ENCODE measurements around the gene DOC2A.
"Not testable (repeated sequence)": the region's sequence is repeated elsewhere in the genome, so short reads cannot be mapped to it uniquely, and the experiment has no call there.

Gene DOC2A

DNA sequence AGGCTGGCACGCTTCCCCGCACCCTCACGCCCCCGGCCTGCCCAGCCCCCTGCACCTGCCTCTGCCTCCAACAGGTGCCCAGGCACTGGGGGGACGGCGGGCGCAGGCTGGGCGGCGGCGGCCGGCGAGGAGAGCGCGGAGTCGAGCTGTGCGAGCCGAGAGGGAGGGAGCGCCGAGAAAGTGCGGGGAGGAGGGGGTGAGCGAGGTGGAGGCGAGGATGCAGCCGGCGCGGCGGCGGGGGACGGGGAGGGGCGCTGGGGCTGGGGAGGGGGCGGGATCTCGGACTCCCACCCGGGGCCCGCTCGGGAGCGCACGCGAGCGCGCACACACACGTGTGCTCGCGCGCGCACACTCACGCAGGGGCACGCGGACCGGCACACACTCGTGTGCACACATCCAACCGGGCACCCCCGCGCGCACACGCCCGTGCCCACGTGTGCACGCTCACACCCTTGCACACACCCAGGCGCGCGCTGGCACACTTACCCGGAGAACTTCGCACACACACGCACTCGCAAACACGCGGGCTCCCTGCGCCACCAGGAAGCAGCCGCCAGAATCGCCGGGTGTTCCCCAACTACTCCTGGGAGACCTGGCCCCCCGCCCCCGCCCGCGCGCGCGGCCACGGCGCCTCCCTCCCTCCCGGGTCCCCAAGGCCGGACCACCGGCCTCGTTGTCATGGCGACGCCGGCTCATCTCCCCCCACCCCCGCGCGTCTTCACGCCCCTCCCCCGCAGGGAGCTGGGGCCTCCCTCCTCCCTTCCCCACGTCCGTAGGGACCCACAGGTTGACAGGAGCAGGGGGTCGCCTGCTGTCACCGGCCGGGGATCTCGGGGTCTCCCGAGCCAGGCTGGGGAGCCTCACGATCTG, at the start of gene DOC2A:
Gene DOC2A (minus strand): TSS at position 184 of the 870 bp plus-strand sequence. CDS start 805 bp downstream, outside the sequence.
- peak; percentile 26 for DNase-seq (ENCODE audit: low spot score)

DNA sequence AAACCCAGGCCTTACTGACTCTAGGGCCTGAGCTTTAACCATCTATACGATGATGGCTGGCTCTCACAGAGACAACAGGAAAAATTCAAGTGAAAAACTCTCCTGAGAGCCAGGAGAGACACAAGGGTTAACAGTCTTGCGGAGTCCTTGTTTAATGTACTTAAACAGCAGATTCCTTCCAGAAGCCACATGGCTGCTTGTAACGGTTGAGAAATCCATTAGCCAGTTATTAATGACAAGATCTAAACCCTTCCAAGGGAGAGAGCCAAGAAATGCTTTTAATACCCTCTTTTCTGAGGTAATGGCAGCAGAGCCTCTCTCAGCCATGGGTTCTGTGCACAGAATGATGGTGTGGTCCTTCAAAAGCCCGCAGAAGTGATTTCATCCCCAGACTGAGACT, 49.5 kb upstream of the DOC2A start:
- DNase-seq (ENCODE audit: low spot score) = no peak

DNA sequence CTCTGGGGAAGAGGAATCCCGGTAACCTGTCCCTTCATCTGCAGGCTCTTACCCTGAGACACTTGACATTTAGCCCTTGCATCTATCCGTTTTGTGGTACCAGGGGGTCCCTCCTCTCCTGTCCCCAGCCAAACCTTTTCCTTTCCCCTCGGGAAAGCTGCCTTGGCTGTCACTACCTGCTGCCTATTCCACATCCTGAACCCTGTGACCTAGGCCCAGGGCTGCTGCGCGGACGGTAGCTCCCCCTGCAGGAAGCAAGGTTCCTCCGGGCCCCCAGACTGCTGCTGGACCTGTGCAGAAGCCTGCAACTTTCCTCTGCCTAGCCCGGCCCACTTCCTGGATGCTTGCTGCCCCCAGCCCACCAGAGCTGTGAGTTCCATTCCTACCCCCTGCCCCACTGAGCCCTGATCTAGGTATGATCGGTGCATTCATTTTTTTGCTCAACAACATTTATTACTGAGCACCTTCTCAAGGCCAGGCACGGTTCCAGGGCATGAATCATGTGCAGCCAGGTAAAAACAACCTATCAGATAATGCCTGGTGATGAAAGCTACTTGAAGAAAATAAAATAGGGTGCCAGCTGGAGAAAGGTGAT, 44.2 kb upstream of the DOC2A start:
- no peak for DNase-seq (ENCODE audit: low spot score)

DNA sequence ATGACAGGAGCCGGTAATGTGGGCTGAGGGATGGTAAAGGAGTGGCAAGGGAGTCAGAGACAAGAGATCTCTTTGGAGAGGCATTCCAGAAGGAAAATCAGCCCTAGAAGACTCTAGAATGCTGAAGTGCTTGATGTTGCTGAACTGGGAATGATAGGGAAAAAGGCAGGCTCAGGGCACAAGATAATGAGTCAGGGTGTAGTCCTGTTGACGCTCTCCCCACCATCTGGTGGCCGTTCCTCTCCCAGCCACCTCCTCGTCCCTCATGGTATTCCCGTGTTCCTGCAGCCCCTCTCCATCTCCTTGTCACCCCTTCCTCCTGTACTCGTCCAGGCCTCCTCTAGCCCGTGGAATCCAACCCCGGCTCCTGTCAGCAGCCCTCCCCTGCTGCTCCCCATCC, 43.6 kb upstream of the DOC2A start:
- no peak for DNase-seq (ENCODE audit: low spot score)

DNA sequence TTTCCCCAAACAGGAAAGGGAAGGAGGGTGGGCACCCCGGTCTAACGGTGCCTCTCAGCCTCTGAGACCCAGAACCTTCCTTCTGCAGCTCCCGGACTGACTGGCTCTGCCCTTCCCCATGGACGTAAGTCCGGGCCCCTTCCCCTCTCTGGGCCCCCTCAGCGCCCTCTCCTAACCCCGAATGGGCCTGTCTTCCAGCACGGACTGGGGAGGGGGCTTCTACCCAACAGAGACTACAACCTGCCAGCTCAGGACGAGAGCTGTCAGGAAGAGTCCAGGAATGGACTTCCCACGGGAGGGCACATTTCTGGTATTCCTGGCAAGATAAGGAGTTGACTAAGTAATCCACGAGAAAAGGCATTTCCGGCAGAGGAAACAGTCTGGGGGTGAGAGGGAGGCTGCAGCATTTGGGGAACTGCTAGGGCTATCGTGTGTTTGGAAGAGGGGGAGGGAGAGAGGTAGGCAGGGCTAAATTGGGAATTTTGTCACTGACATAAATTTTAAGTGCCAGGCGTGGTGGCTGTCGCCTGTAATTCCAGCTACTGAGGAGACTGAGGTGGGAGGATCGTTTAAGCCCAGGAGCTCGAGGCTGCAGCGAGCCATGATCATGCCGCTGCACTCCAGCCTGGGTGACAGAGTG, 42.7 kb upstream of the DOC2A start:
- DNase-seq (ENCODE audit: low spot score) = peak; percentile 80

DNA sequence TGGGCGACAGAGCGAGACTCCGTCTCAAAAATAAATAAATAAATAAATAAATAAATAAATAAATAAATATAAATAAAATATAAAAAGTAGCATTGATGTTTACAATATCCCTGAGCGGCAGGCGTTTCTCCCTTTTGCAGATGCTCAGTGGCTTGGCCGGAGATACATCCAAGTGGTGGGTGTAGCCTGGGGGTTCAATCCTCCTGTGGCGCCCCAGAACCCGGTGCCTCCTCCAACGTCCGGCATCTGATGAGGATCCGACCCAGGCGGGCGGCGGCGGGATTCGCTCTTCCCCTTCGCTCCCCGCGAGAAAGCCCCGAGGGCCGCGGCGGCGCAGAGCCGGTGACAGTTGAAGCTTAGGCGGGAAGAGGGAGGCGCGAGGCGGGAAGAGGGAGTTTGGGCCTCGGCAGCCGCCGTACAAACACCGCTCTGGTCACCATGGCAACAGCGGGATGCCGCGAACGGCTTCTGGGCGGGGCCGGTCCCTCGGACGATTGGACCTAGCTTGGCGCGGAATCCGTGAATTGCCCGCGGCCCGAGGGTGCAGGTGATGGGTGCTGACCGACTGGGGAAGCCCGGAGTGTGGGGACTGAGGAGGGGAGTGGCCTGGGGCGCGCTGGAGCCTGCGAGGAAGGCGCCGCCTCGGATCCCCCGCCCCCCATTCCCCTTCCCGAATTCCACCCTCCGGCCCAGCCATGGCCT, 42.0 kb upstream of the DOC2A start:
- DNase-seq (ENCODE audit: low spot score) = peak; percentile 93

DNA sequence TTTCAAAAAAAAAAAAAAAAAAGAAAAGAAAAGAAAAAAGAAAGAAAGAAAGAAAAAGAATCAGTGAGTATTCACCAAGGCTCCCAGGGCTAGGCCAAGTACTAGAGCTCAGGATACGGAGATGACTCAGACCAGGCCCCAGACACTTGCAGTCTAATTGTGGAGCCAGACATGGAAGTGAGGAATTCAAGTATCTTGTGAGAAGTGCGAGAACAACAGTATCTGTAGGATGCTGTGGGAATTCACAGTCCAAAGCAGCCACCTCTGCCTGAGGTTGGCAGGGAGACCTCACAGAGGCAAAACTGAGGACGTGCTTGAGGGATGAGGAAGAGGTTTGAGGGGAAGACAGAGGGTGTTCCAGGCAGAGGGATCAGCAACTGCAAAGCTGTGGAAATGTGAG, 40.7 kb upstream of the DOC2A start:
- DNase-seq (ENCODE audit: low spot score) = peak; percentile 70

DNA sequence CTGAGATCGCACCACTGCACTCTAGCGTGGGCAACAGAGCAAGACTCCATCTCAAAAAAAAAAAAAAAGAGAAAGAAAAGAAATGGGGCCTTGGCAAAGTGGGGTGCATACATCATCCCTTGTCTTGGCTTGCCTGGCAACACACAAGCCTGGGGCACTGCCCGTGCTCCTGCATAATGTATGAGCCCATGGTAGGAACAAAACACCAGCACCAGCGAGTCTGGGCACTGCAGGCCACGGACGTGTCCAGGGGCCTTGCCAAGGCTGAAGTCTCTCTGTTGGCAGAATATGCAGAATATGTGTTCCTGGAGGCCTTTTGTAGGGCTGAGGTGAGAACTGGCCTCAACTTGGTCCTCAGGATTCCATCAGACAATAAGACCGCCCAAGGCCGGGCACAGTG, 39.0 kb upstream of the DOC2A start:
- DNase-seq (ENCODE audit: low spot score) = no peak

DNA sequence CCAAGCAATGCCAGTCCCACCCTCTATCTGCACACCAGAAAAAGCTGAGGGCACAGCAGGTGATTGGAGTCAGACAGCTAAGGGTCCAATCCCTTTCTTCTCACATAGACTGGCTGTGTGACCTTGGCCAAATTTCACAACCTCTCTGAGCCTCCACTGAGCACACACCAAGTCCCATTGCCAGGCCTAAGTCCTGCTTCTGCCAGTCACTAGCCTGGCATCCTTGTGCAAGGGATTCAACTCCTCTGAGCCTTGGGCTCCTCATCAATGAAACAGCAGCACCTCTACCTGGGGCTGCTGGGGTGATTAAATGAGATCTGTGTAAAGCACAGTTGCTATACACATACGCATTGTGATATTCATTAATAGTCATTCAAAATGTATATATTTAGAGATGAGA, 35.8 kb upstream of the DOC2A start:
- DNase-seq (ENCODE audit: low spot score) = no peak

DNA sequence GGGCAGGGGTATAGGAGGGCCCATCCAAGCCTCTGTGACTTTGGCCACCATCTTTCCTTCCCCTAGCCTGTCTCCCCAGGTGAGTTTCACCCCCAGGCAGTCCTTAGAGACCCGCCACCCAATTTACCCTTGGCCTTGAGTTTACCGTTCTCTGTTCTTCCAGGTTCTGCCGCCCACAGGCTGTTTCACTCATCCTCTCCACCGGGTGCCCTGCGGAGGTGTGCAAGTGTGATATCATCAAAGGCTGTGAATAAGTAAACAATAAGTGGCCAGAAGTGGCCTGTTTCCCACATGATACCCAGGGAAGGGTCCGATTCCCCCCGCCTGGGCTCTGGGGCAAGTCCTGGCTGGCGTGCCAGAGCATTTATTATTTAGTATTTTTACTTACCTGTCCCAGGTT, 35.4 kb upstream of the DOC2A start:
- DNase-seq (ENCODE audit: low spot score) = no peak

DNA sequence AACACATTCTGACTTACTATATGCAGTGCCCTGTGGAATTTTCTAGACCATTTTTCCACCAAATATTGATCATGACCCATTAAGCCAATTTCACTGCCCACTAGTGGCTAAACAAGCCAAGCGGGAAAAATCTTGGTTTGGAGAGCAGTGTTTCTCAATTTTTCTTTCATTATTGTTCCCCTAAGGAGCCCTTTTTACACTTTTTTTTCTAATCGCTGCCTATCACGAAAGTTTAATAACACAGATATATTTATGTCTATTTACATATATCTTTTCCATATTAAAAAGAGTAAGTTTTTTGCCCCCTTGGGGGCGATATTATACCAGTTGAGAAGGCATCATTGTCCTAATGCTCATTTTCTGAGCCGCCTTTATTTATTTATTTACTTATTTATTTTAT, 31.0 kb upstream of the DOC2A start:
- DNase-seq (ENCODE audit: low spot score) = peak; percentile 52

DNA sequence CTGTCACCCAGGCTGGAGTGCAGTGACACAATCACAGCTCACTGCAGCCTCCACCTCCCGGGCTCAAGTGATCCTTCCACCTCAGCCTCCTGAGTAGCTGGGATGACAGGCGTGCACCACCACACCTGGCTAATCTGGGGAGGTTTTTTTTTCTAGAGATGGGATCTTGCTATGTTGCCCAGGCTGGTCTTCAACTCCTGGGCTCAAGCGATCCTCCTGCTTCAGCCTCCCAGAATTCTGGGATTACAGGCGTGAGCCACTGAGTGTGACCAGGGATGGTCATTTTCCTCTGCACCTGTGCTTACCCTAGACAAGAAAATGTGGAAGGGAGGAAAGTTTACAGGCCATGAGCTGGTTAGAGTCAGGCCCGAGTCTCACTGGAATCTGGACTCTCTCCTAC, 29.9 kb upstream of the DOC2A start:
- DNase-seq (ENCODE audit: low spot score) = not testable (repeated sequence)

DNA sequence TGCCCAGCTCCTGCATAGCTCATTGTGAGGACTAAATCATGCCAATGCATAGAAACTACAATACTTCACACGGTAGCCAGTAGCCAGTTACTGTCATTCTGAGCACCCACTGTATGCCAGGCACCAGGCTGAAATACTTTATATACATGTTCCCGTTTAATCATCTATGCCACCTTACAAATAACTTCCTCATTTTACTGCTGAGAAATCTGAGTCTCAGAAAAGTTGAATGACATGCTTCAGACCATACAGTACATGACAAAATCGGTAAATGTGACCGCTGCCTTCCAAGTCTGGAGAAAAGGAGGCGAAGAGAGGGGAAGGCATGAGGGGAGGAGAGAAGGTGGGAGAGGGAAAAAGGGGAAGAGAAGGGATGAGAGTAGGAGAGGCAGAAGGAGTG, 29.4 kb upstream of the DOC2A start:
- no peak for DNase-seq (ENCODE audit: low spot score)

DNA sequence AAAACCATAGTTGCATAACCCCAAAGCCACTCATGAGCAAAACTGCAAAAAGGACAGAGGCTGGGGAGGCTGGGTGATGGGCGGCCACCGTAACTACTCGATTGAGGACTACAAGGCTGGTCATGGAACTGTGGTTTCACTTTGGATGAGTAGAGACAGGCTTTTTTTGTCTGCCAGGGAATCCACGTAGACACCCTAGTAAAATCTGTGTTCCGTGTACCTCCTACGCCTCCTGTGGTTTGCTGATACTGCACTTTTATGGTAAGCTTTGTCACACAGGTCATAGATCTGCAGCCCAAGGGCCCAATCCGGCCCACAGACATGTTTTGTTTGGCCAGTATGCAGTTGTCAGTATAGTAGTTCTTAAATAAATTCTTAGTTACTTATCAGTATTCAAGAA, 22.4 kb upstream of the DOC2A start:
- DNase-seq (ENCODE audit: low spot score) = no peak

DNA sequence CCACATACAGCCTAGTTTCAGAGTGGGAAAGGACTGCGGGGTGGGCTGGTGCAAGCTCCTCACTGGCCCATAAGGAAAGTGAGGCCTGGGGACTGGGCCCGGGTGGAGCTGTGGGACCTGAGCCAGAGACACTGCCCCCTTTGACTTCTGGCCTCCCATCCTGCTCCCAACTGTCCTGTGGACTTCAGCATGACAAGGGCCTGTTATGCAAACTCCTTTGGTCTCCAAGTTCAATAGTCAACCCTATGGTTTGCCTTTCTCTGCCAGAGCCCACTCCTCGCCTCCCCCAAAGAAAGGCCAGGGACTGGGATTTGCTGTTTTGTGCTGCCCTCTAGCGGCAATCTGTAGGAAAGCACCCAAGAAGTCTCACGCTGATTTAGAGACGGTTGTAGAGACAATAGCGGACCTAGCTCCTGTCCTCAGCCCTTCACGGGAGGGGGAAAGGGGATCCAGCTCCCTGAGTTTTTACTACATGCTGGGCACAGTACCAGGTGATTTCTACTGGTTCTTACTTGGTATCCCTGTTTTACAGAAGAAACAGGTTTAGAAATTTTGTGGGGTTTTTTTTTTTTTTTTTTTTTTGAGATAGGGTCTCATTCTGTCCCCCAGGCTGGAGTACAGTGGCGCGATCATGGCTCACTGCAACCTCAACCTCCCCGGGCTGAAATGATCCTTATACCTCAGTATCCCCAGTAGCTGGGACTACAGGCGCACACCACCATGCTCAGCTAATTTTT, 21.4 kb upstream of the DOC2A start:
- peak; percentile 65 for DNase-seq (ENCODE audit: low spot score)

DNA sequence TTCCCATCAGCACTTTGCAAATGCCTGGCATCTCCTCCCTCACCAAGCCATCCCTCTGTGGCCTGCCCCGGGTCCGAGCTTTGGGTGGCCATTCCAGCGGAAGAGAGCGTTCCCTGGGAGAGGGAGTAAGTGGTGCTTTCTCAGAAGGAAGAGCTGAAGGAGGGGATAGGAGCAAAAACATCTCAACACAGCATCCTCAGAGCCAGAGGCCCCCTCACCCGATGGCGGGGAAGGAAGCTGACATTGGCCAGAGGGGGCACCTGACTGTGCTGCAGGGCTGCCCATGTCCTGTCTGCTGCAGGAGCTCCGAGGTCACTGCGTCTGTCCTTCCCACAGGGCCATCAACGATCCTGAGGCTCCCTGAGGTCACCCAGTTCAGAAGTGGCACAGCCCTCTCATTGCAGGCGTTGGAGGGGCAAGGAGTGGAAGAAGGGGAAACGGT, 20.7 kb upstream of the DOC2A start:
- DNase-seq (ENCODE audit: low spot score) = no peak

DNA sequence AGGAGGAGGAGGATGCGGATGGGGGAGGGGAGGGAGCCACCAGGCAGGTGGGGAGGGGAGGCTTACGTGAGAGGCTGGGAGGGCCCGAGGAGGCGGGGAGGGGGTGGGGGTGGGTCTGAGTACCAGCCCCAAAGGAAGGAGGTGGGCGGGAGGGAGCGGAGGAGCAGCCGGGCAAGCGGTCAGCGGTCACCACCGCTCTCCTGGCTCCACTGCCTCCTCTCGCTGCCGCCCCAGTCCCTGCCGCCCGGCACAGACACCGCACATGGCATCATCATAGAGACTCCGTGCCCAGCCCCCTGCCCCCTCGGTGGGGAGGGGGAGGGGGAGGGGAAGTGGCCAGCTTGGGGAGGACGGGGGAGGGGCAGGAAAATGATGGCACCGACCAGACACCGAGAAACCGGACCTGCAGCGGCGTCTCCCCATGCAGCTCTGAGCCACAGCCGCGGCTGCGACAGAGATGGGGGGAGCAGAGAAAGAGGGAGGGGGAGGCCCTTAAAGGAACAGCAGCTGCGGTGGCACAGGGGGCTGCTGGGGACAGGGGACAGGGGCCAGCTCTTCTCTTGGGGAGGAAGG, 20.1 kb upstream of the DOC2A start, which contains the start of gene TLCD3B:
Gene TLCD3B (minus strand): TSS at position 431 of the 573 bp plus-strand sequence. CDS start 744 bp downstream, outside the sequence.
- no peak for DNase-seq (ENCODE audit: low spot score)

DNA sequence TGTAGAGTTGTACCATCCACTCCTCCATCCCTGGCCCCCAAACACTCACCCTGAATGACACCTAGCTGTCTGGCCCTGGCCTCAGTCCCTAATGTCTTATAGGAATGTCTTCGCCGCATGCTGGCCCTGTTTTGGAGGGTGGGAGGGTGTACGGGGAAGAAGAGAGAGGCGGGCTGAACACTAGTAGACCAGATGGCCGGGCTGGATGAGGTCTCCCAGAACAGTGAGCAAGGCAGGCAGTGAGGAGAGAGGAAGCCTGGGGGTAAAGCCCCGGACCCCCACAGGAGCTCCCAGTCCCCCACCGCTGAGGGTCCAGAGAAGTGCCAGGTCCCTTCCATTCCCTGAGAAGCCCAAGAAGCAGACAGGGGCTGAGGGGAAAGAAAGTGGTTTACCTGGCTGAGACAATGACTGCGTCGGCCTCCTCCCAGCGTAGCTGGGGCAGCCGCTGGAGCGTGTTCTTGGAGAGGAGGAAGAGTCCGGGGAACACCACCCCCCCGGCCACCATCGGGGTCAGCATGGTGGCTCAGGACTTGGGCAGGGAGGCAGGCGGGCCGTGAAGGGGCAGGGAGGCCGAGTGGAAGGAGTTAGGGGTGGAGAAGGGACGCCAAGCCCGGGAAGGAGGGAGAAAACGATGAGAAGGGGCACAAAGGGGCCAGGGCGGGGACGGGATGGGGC, 19.3 kb upstream of the DOC2A start:
- no peak for DNase-seq (ENCODE audit: low spot score)

DNA sequence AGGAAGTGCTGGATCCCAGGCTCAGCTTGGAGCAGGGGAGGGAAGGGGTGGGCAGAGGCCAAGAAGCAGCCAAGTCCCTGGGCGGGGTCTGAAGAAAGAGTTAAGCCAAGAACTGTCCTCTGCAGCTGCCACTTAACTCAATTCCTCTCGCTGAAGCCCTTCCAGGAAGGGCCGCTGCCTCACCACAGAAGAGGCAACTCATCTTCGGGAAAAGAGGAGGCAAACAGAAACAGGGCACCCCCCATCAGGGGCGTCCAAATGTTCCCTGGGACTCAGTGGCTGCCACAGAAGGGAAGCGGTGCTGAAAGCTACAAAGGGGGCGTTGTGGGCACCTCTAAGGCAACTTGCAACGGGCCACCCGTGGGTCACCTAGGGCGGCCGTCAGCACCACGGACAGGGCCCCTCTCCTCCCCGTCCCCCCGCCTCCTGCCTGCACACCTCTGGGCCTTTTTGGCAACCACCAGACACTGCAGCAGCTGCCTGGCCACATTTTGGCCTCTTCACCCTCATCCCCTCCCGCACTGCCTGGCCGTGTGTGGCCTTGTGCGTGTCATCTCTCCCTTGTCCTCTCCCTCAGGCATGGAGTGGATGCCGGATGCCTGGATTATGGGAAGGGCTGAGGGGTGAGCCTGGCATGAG, 17.7 kb upstream of the DOC2A start:
- peak; percentile 36 for DNase-seq (ENCODE audit: low spot score)

Measured in RKO (cell line).